ENCODE data around the gene ATXN1. TPM values are rescaled to one million over a fixed set of nuclear protein-coding genes. Genes with fewer than 3 reads are reported as not detected.

Gene ATXN1
- total RNA-seq, 1 experiment from 2014 or later, result 5.6 TPM

GRCh38 chr6:16265351-16266341 lies 495.6 kb downstream of the ATXN1 start:
- H3K27ac ChIP-seq (ENCODE audit: insufficient read length, low read depth, low read length), result no peak overlapping the region
- no peaks in the 10 kb centered on the region for H3K79me1 ChIP-seq (ENCODE audit: insufficient read depth, low read depth, low read length, poor library complexity, severe bottlenecking)
- Mint-ChIP-seq H3K4me3 (no peak overlapping the region), H3K27me3 (ENCODE audit: low read depth) (peaks cover 9% of the 10 kb centered on the region), H3K9me3 (peaks cover 3 to 4% of the 10 kb centered on the region in 2 experiments; a peak in 1 of 5 replicates), H3K4me1 (peaks cover 10 to 12% of the 10 kb centered on the region in 2 experiments; a peak in 3 of 4 replicates), H3K36me3 (ENCODE audit: insufficient read depth in 1 of 3, low read depth in 3 of 3) (peaks cover 0 to 5% (median 0%) of the 10 kb centered on the region in 3 experiments; a peak in 3 of 7 replicates), H3K27ac (no peak overlapping the region)
- no peaks in the 10 kb centered on the region for H3K27me3 ChIP-seq (ENCODE audit: insufficient read depth, low read length)
- H3K4me1 ChIP-seq (ENCODE audit: insufficient read depth, low read length), result no peaks in the 10 kb centered on the region
- H2BK120ac ChIP-seq (ENCODE audit: low read depth, low read length, poor library complexity, severe bottlenecking), result no peak overlapping the region
- H2BK5ac ChIP-seq (ENCODE audit: insufficient read length, low read length), result no peak overlapping the region
- H3K18ac ChIP-seq (ENCODE audit: insufficient read length, low read depth, low read length), result no peak overlapping the region
- H2BK12ac ChIP-seq (ENCODE audit: insufficient read length, low read depth, low read length), result no peak overlapping the region
- no CpG with 5 or more reads among the region's 31 CpGs for WGBS (ENCODE audit: extremely low coverage, insufficient read length, low lambda C conversion rate)
- no peak overlapping the region for H3K4me2 ChIP-seq (ENCODE audit: insufficient read depth, insufficient read length, low read length)
- no peak for TF ChIP-seq CTCF (conservative IDR thresholded peaks at IDR 0.05)
- H3T11ph ChIP-seq (ENCODE audit: low read length), result no peak overlapping the region
- H4K91ac ChIP-seq (ENCODE audit: insufficient read length, low read depth, low read length), result no peak overlapping the region
- no peak overlapping the region for H3K9ac ChIP-seq (ENCODE audit: extremely low read depth, insufficient read length, low read length)
- H3K79me2 ChIP-seq (ENCODE audit: insufficient read depth, low read length), result no peaks in the 10 kb centered on the region
- no peaks in the 10 kb centered on the region for H3K23me2 ChIP-seq (ENCODE audit: insufficient read length, low read depth, low read length, poor library complexity, severe bottlenecking)
- no peaks in the 10 kb centered on the region for H4K20me1 ChIP-seq (ENCODE audit: control insufficient read depth, insufficient read depth, insufficient read length)
- no peak overlapping the region for H3K4ac ChIP-seq (ENCODE audit: low read depth, low read length)
- no peak for DNase-seq
- H2AK5ac ChIP-seq (ENCODE audit: insufficient read length, low read length), result no peak overlapping the region
- H2BK15ac ChIP-seq (ENCODE audit: low read depth, low read length), result no peak overlapping the region
- H3K56ac ChIP-seq (ENCODE audit: insufficient read length, low read depth, low read length), result no peak overlapping the region
- H4K5ac ChIP-seq (ENCODE audit: insufficient read length, low read depth, low read length), result no peak overlapping the region
- no peak overlapping the region for H2BK20ac ChIP-seq (ENCODE audit: low read depth, low read length, poor library complexity, severe bottlenecking)
- H2AFZ ChIP-seq (ENCODE audit: low read length), result no peak overlapping the region
- no peaks in the 10 kb centered on the region for H3K9me3 ChIP-seq (ENCODE audit: control insufficient read depth, low read depth, low read length)
- H4K8ac ChIP-seq (replicated peaks; ENCODE audit: insufficient read length, low read depth, low read length), result no peak overlapping the region
- H3K14ac ChIP-seq (ENCODE audit: insufficient read depth, low read length), result no peak overlapping the region
- no peak overlapping the region for H3K23ac ChIP-seq (ENCODE audit: insufficient read length, low read depth, low read length)
